ENCODE results near the gene XYLT2.

DNA sequence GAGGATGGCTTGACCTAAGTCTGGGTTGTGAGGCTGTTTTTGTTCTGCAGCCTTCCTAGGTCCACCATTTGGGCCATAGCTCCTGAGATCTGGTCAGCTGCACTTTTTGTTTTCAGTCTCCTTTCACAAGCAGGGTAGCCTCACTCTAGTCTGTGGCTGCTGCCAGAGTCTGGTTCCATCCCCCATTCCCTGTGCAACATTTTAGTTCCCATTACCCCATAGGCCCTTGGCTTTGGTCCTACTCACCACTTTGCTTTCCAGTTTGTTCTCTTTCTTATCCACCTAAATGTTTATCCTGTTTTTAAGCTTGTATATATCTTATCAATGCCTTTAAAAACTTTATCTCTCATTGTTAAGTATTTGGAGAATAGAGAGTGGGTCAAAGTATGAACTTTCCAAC lies 6.5 kb upstream of the XYLT2 start:
- TF ChIP-seq EZH2 (IDR thresholded peaks at IDR 0.05; ENCODE audit: low read depth, low read length, severe bottlenecking) (no peak), CTCF (IDR thresholded peaks at IDR 0.05; ENCODE audit: control extremely low read depth in 1 of 3, insufficient read depth in 1 of 3, low read depth in 1 of 3, low read length in 3 of 3) (no peak), HDAC2 (IDR thresholded peaks at IDR 0.05; ENCODE audit: borderline replicate concordance in 1 of 2, low read depth in 2 of 2, low read length in 2 of 2) (no peak), POLR2A (IDR thresholded peaks at IDR 0.05; ENCODE audit: control extremely low read depth in 1 of 2, low read depth in 2 of 2, low read length in 2 of 2) (no peak), SIN3A (conservative IDR thresholded peaks at IDR 0.05 in 1 of 2, IDR thresholded peaks at IDR 0.05 in 1 of 2; ENCODE audit: low read depth in 1 of 2, low read length in 2 of 2) (no peak), SUZ12 (IDR thresholded peaks at IDR 0.05; ENCODE audit: low read length) (no peak)
